Fibroblast of lung (primary cell): ENCODE results near the gene GSTM2.
"Not testable (repeated sequence)": the region's sequence is repeated elsewhere in the genome, so short reads cannot be mapped to it uniquely, and the experiment has no call there.

Source experiments
- CTCF ChIP-seq, 2 donors: IDR thresholded peaks in 1 of 2; conservative IDR thresholded peaks in 1 of 2; 1 replicate in 1 of 2; 2 replicates in 1 of 2; pipeline ENCODE4 v1.5.1; 2011 to 2012; ENCODE audit warnings: low read length in 2 of 2, control low read depth in 1 of 2, inconsistent platforms in 1 of 2, low read depth in 1 of 2, mild to moderate bottlenecking in 1 of 2
- EZH2 ChIP-seq: IDR thresholded peaks from 2 replicates; pipeline ENCODE4 v1.5.1; 2012; ENCODE audit warnings: low read length, control low read depth, mild to moderate bottlenecking; ENCODE audit errors: missing control alignments

GRCh38 chr1:109660691-109661026 is 7.2 kb upstream of the GSTM2 start:
- not testable (repeated sequence) for TF ChIP-seq CTCF (conservative IDR thresholded peaks at IDR 0.05 in 1 of 2, IDR thresholded peaks at IDR 0.05 in 1 of 2; ENCODE audit: low read depth in 1 of 2, low read length in 2 of 2); EZH2
